Astrocyte (in vitro differentiated cells and primary cell): ENCODE results near the gene MYL7. TPM values are rescaled to one million over a fixed set of nuclear protein-coding genes. Genes with fewer than 3 reads are reported as not detected.
A peak's percentile ranks its signal among the peaks of the same experiment; 100 is the strongest.

ENCODE experiments used
- DNase-seq: peaks from one replicate; pipeline ENCODE4 v3.0.0-alpha.2; 2010; ENCODE audit warnings: low read depth
- FAIRE-seq: peaks from 2 replicates; lab custom pipeline; 2011; peaks lifted over from hg19 to GRCh38; lab: Jason Lieb, UNC
- H2AFZ ChIP-seq: 2 replicates; pipeline ENCODE4 v1.6.0; 2012; ENCODE audit warnings: low read depth, low read length, inconsistent platforms
- H3K27ac ChIP-seq: 2 replicates; pipeline ENCODE4 v1.5.1; 2011; ENCODE audit warnings: low read depth, low read length, inconsistent platforms
- H3K27me3 ChIP-seq: 2 replicates; pipeline ENCODE4 v1.6.0; 2011; ENCODE audit warnings: low read length, inconsistent platforms; ENCODE audit not compliant: insufficient read depth
- H3K36me3 ChIP-seq: 2 replicates; pipeline ENCODE4 v1.5.1; 2011; ENCODE audit warnings: low read length, inconsistent platforms; ENCODE audit not compliant: insufficient read depth
- H3K4me1 ChIP-seq: 2 replicates; pipeline ENCODE4 v1.5.1; 2011; ENCODE audit warnings: low read length, inconsistent platforms; ENCODE audit not compliant: insufficient read depth
- H3K4me2 ChIP-seq: 2 replicates; pipeline ENCODE4 v1.6.0; 2012; ENCODE audit warnings: low read length, inconsistent platforms
- H3K4me3 ChIP-seq: 2 replicates; pipeline ENCODE4 v1.5.1; 2011; ENCODE audit warnings: low read depth, mild to moderate bottlenecking, low read length, inconsistent platforms; ENCODE audit not compliant: insufficient read depth
- H3K79me2 ChIP-seq: 2 replicates; pipeline ENCODE4 v1.6.0; 2012; ENCODE audit warnings: mild to moderate bottlenecking, low read length, inconsistent platforms; ENCODE audit not compliant: insufficient read depth
- H3K9ac ChIP-seq: 2 replicates; pipeline ENCODE4 v1.6.0; 2012; ENCODE audit warnings: mild to moderate bottlenecking, low read length, inconsistent platforms
- H3K9me3 ChIP-seq: 2 replicates; pipeline ENCODE4 v1.5.1; 2012; ENCODE audit warnings: low read depth, mild to moderate bottlenecking, low read length, inconsistent platforms; ENCODE audit not compliant: insufficient read depth
- H4K20me1 ChIP-seq: 2 replicates; pipeline ENCODE4 v1.6.0; 2012; ENCODE audit warnings: low read length, inconsistent platforms; ENCODE audit not compliant: insufficient read depth
- H3K27ac Mint-ChIP-seq: one replicate; pipeline ENCODE4 v1.8.0; 2021; ENCODE audit warnings: mild to moderate bottlenecking, mixed read lengths; ENCODE audit not compliant: unreplicated experiment
- H3K27me3 Mint-ChIP-seq: one replicate; pipeline ENCODE4 v1.8.0; 2021; ENCODE audit warnings: low read depth, mixed read lengths; ENCODE audit not compliant: unreplicated experiment
- H3K36me3 Mint-ChIP-seq: one replicate; pipeline ENCODE4 v1.8.0; 2021; ENCODE audit warnings: low read depth, mixed read lengths; ENCODE audit not compliant: unreplicated experiment
- H3K4me1 Mint-ChIP-seq: one replicate; pipeline ENCODE4 v1.8.0; 2021; ENCODE audit warnings: low read depth, mixed read lengths; ENCODE audit not compliant: unreplicated experiment
- H3K4me3 Mint-ChIP-seq: one replicate; pipeline ENCODE4 v1.8.0; 2021; ENCODE audit warnings: mild to moderate bottlenecking, moderate library complexity, mixed read lengths; ENCODE audit not compliant: unreplicated experiment
- H3K9me3 Mint-ChIP-seq: one replicate; pipeline ENCODE4 v1.8.0; 2021; ENCODE audit warnings: mild to moderate bottlenecking, mixed read lengths; ENCODE audit not compliant: unreplicated experiment
- CTCF ChIP-seq: IDR thresholded peaks from 2 replicates; pipeline ENCODE4 v1.5.1; 2011; ENCODE audit warnings: low read depth, mild to moderate bottlenecking, inconsistent platforms, low read length, moderate library complexity; ENCODE audit not compliant: insufficient read depth
- EZH2 ChIP-seq: IDR thresholded peaks from 2 replicates; pipeline ENCODE4 v1.6.1; 2012; ENCODE audit warnings: mild to moderate bottlenecking, low read length, inconsistent platforms; ENCODE audit not compliant: insufficient read depth
- total RNA-seq: library from RNA; stranded (reverse); gene quantifications from 2 replicates; pipeline ENCODE4 v1.2.1, GENCODE V29; 2021

Gene MYL7
- total RNA-seq, 1 donor from 2014 or later = 60.0 TPM

- H3K4me2 ChIP-seq = peak overlapping the region; percentile 7
- TF ChIP-seq CTCF (no peak), EZH2 (no peak)
- H3K27ac Mint-ChIP-seq = no peak overlapping the region
- H3K9ac ChIP-seq = no peak overlapping the region
- peaks cover 17% of the 10 kb centered on the region for H4K20me1 ChIP-seq
- FAIRE-seq (no peak), DNase-seq (no peak)
- H3K9me3 ChIP-seq = no peaks in the 10 kb centered on the region
- no peak overlapping the region for H3K27ac ChIP-seq
- no peak overlapping the region for H2AFZ ChIP-seq
- no peaks in the 10 kb centered on the region for H3K9me3 Mint-ChIP-seq
- H3K27me3 Mint-ChIP-seq = no peaks in the 10 kb centered on the region
- no peaks in the 10 kb centered on the region for H3K27me3 ChIP-seq
- no peak overlapping the region for H3K4me3 ChIP-seq
- peaks cover 8% of the 10 kb centered on the region for H3K4me1 Mint-ChIP-seq
- H3K79me2 ChIP-seq = peaks cover 35% of the 10 kb centered on the region
- H3K36me3 ChIP-seq = peaks cover 16% of the 10 kb centered on the region
- peaks cover 12% of the 10 kb centered on the region for H3K4me1 ChIP-seq
- no peak overlapping the region for H3K4me3 Mint-ChIP-seq
- peaks cover 18% of the 10 kb centered on the region for H3K36me3 Mint-ChIP-seq
Measured at GRCh38 chr7:44119829-44120380, 21.2 kb downstream of the MYL7 start.

- Histone ChIP-seq H3K4me2 (no peak overlapping the region), H4K20me1 (peaks cover 32% of the 10 kb centered on the region), H3K27ac (no peak overlapping the region), H3K9ac (no peak overlapping the region), H2AFZ (no peak overlapping the region), H3K4me1 (peaks cover 7% of the 10 kb centered on the region), H3K9me3 (no peaks in the 10 kb centered on the region), H3K36me3 (peaks cover 20% of the 10 kb centered on the region), H3K27me3 (no peaks in the 10 kb centered on the region), H3K4me3 (no peak overlapping the region), H3K79me2 (peaks cover 35% of the 10 kb centered on the region)
- Mint-ChIP-seq H3K4me1 (peaks cover 5% of the 10 kb centered on the region), H3K36me3 (peaks cover 23% of the 10 kb centered on the region), H3K27me3 (no peaks in the 10 kb centered on the region), H3K4me3 (no peak overlapping the region), H3K9me3 (no peaks in the 10 kb centered on the region), H3K27ac (peak overlapping the region; percentile 55)
- FAIRE-seq = no peak
- TF ChIP-seq EZH2 = no peak
- TF ChIP-seq CTCF = no peak
- no peak for DNase-seq
Measured at GRCh38 chr7:44117801-44118429, 23.2 kb downstream of the MYL7 start.
